ENCODE measurements around the gene CIITA. TPM values are rescaled to one million over a fixed set of nuclear protein-coding genes. Genes with fewer than 3 reads are reported as not detected.
A peak's percentile ranks its signal among the peaks of the same experiment; 100 is the strongest.

Gene CIITA
- total and polyA plus RNA-seq, 10 of the 15 experiments (the other 5 are each of a cell fraction or from before 2014, with no cell fraction given), result 11.5 to 145 (median 49.7) TPM

- H3K4me1 ChIP-seq (ENCODE audit: control insufficient read depth, insufficient read depth, low read length), result peaks cover 29% of the 10 kb centered on the region
- WGBS (ENCODE audit: insufficient coverage, insufficient replicate concordance, low lambda C conversion rate, missing lambda C conversion rate), result 90% methylated on average over 13 of the region's 13 CpGs
- ChIA-PET RAD21 (ENCODE audit: unreplicated experiment) (no interaction called here), SMC1A (ENCODE audit: uncharacterized antibody, unreplicated experiment) (interaction anchor here (0.8 to 1.5 kb wide), 3 partner anchors 11 to 57 kb away, joined by 3 to 4 read pairs (median 4); partner anchors contain the start of gene CIITA), CTCF (interaction anchor here (2.5 kb wide), 1 partner anchor 16 kb away, joined by 8 read pairs; no protein-coding TSS in a partner anchor), POLR2A (no interaction called here)
- intact Hi-C loops (cut with micrococcal nuclease; ENCODE audit: unreplicated experiment), result loop anchor here (5.0 kb wide), 1 partner anchor 412 kb away; no protein-coding TSS in a partner anchor
- no TSS peak for BruUV-seq (replicated peaks)
- H4K20me1 ChIP-seq (ENCODE audit: control insufficient read depth, insufficient read depth), result no peaks in the 10 kb centered on the region; the same call in 1 of the 2 replicates
- TF ChIP-seq POLR2A (IDR thresholded peaks at IDR 0.05; ENCODE audit: low read depth, low read length), result peak; percentile 21; the same call in 1 of the 2 replicates
- peak; percentile 61; the same call in 1 of the 2 replicates for TF ChIP-seq POLR2AphosphoS5 (IDR thresholded peaks at IDR 0.05; ENCODE audit: low read length)
- peak; percentile 72 for TF ChIP-seq POLR2AphosphoS2 (IDR thresholded peaks at IDR 0.05; ENCODE audit: low read depth, low read length)
- no peak for TF ChIP-seq SREBF2 (IDR thresholded peaks at IDR 0.05; ENCODE audit: low read length)
- TF ChIP-seq NFYB (IDR thresholded peaks at IDR 0.05; ENCODE audit: insufficient read depth, low read depth, low read length), result no peak
- TF ChIP-seq ATF7 (IDR thresholded peaks at IDR 0.05; ENCODE audit: low read depth), result no peak
- no peak for TF ChIP-seq GATAD2B (conservative IDR thresholded peaks at IDR 0.05; ENCODE audit: low read depth)
- TF ChIP-seq REST (IDR thresholded peaks at IDR 0.05; ENCODE audit: low read depth, low read length), result no peak
- TF ChIP-seq BCL3 (IDR thresholded peaks at IDR 0.05; ENCODE audit: borderline replicate concordance, insufficient read depth, low read depth, low read length, poor library complexity, severe bottlenecking), result peak; percentile 7
- H3K9me3 ChIP-seq (replicated peaks; ENCODE audit: control insufficient read depth, insufficient read depth, low read length), result no peaks in the 10 kb centered on the region
- FAIRE-seq (no peak), DNase-seq (ENCODE audit: low read depth, low spot score) (no peak), ATAC-seq (no peak)
- peaks cover 33% of the 10 kb centered on the region for H3K79me2 ChIP-seq (ENCODE audit: control insufficient read depth, insufficient read depth, low read length)
- H3K9ac ChIP-seq (ENCODE audit: control insufficient read depth, insufficient read depth, low read length), result no peak overlapping the region
- no peak overlapping the region for H3K4me3 ChIP-seq
- no peak overlapping the region for H3K27ac ChIP-seq (ENCODE audit: control insufficient read depth, insufficient read depth)
- H3K36me3 ChIP-seq (ENCODE audit: control insufficient read depth in 2 of 2, insufficient read depth in 2 of 2, low read length in 1 of 2), result peaks cover 0 to 2% of the 10 kb centered on the region in 2 experiments; a peak in 2 of 4 replicates
- no peak overlapping the region for H2AFZ ChIP-seq (ENCODE audit: control insufficient read depth, low read depth, low read length)
- in situ Hi-C loops (cut with MboI), result no loop called here
- H3K4me2 ChIP-seq (ENCODE audit: control insufficient read depth, insufficient read depth), result no peak overlapping the region; the same call in 1 of the 2 replicates
- H3K27me3 ChIP-seq (replicated peaks in 1 of 2; ENCODE audit: control insufficient read depth in 2 of 2, insufficient read depth in 2 of 2, low read length in 1 of 2), result no peaks in the 10 kb centered on the region
Measured at GRCh38 chr16:10934325-10935107, 57.5 kb downstream of the CIITA start.
